ENCODE results near the gene PARVA.
A peak's percentile ranks its signal among the peaks of the same experiment; 100 is the strongest.

PARVA gene

GRCh38 chr11:12448131-12448939 lies 71.0 kb downstream of the PARVA start:
- no peak for DNase-seq (ENCODE audit: low read depth)
- TF ChIP-seq CTCF (IDR thresholded peaks at IDR 0.05; ENCODE audit: insufficient read depth, low read depth, low read length, missing control alignments): no peak
- H3K4me3 ChIP-seq (ENCODE audit: low read length): no peak overlapping the region

- H3K4me3 ChIP-seq (ENCODE audit: low read length): no peak overlapping the region
- no peak for TF ChIP-seq CTCF (IDR thresholded peaks at IDR 0.05; ENCODE audit: insufficient read depth, low read depth, low read length, missing control alignments)
- DNase-seq (ENCODE audit: low read depth): peak; percentile 92
These were observed 72.8 kb downstream of the PARVA start for GRCh38 chr11:12449961-12450715.

- no peak for DNase-seq (ENCODE audit: low read depth)
- no peak for TF ChIP-seq CTCF (IDR thresholded peaks at IDR 0.05; ENCODE audit: insufficient read depth, low read depth, low read length, missing control alignments)
- H3K4me3 ChIP-seq (ENCODE audit: low read length): no peak overlapping the region
These were observed 73.9 kb downstream of the PARVA start for GRCh38 chr11:12451179-12451814.

- DNase-seq (ENCODE audit: low read depth): no peak
- no peak for TF ChIP-seq CTCF (IDR thresholded peaks at IDR 0.05; ENCODE audit: insufficient read depth, low read depth, low read length, missing control alignments)
- H3K4me3 ChIP-seq (ENCODE audit: low read length): no peak overlapping the region
These were observed 75.9 kb downstream of the PARVA start for GRCh38 chr11:12453243-12453642.

GRCh38 chr11:12454782-12455181 lies 77.4 kb downstream of the PARVA start:
- no peak for TF ChIP-seq CTCF (IDR thresholded peaks at IDR 0.05; ENCODE audit: insufficient read depth, low read depth, low read length, missing control alignments)
- DNase-seq (ENCODE audit: low read depth): peak; percentile 42
- no peak overlapping the region for H3K4me3 ChIP-seq (ENCODE audit: low read length)

- H3K4me3 ChIP-seq (ENCODE audit: low read length): no peak overlapping the region
- no peak for TF ChIP-seq CTCF (IDR thresholded peaks at IDR 0.05; ENCODE audit: insufficient read depth, low read depth, low read length, missing control alignments)
- DNase-seq (ENCODE audit: low read depth): no peak
These were observed 78.6 kb downstream of the PARVA start for GRCh38 chr11:12455938-12456337.
